GM23338 (cell line): ENCODE results near the gene CORO2A. TPM values are rescaled to one million over a fixed set of nuclear protein-coding genes. Genes with fewer than 3 reads are reported as not detected.

Experiments used
- ATAC-seq: fragments of 200-7000 bp; cut with Tn5 transposase; 3 replicates; pipeline ENCODE4 v1.9.1; 2020
- DNase-seq: peaks from one replicate; pipeline ENCODE4 v3.0.0-alpha.2; 2015; ENCODE audit warnings: low spot score
- H2AFZ ChIP-seq: fragments of 200-600 bp; sonication (generic); 2 replicates; pipeline ENCODE4 v1.8.0; 2016; ENCODE audit warnings: antibody characterized with exemption, mild to moderate bottlenecking, moderate library complexity
- H3F3A ChIP-seq: fragments of 200-600 bp; sonication (generic); replicated peaks from 2 replicates; pipeline ENCODE4 v1.8.0; 2017; ENCODE audit warnings: antibody characterized with exemption, mixed run types, low read depth
- H3K27ac ChIP-seq: fragments of 200-600 bp; sonication (generic); 2 replicates; pipeline ENCODE4 v1.6.1; 2016; ENCODE audit warnings: low read depth
- H3K27me3 ChIP-seq: fragments of 200-600 bp; sonication (generic); 2 replicates; pipeline ENCODE4 v1.8.0; 2016; ENCODE audit warnings: mild to moderate bottlenecking, mixed run types, moderate library complexity; ENCODE audit not compliant: insufficient read depth
- H3K36me3 ChIP-seq: fragments of 200-600 bp; sonication (generic); 2 replicates; pipeline ENCODE4 v1.8.0; 2016; ENCODE audit warnings: mild to moderate bottlenecking; ENCODE audit not compliant: insufficient read depth
- H3K4me1 ChIP-seq: fragments of 200-600 bp; sonication (generic); 2 replicates; pipeline ENCODE4 v1.8.0; 2016; ENCODE audit warnings: mild to moderate bottlenecking, moderate library complexity; ENCODE audit not compliant: insufficient read depth
- H3K4me2 ChIP-seq: fragments of 200-600 bp; sonication (generic); 2 replicates; pipeline ENCODE4 v1.7.1; 2017; ENCODE audit warnings: mixed run types
- H3K4me3 ChIP-seq: fragments of 200-600 bp; sonication (generic); 2 replicates; pipeline ENCODE4 v1.6.1; 2016; ENCODE audit warnings: mixed run types
- H3K79me2 ChIP-seq: fragments of 200-600 bp; sonication (generic); replicated peaks from 2 replicates; pipeline ENCODE4 v1.8.0; 2017; ENCODE audit warnings: mild to moderate bottlenecking; ENCODE audit not compliant: insufficient read depth
- H3K9me2 ChIP-seq: fragments of 200-600 bp; sonication (generic); 2 replicates; pipeline ENCODE4 v1.8.0; 2017; ENCODE audit not compliant: insufficient read depth
- H4K20me1 ChIP-seq: fragments of 200-600 bp; sonication (generic); replicated peaks from 2 replicates; pipeline ENCODE4 v1.8.0; 2017; ENCODE audit warnings: mild to moderate bottlenecking; ENCODE audit not compliant: insufficient read depth
- H3K27ac Mint-ChIP-seq: 2 replicates; pipeline ENCODE4 v1.8.0; 2020; ENCODE audit warnings: inconsistent platforms, mild to moderate bottlenecking, moderate library complexity, mixed read lengths
- H3K27me3 Mint-ChIP-seq: 3 replicates; pipeline ENCODE4 v1.8.0; 2022; ENCODE audit warnings: low read depth, mild to moderate bottlenecking, moderate library complexity, mixed read lengths, inconsistent platforms; ENCODE audit not compliant: insufficient read depth, poor library complexity
- H3K36me3 Mint-ChIP-seq: 3 replicates; pipeline ENCODE4 v1.8.0; 2021; ENCODE audit warnings: low read depth, mild to moderate bottlenecking, inconsistent platforms, moderate library complexity, mixed read lengths
- H3K4me1 Mint-ChIP-seq: 3 replicates; pipeline ENCODE4 v1.8.0; 2020; ENCODE audit warnings: mild to moderate bottlenecking, inconsistent platforms, mixed read lengths
- H3K4me3 Mint-ChIP-seq: 3 replicates; pipeline ENCODE4 v1.8.0; 2021; ENCODE audit warnings: moderate library complexity, mild to moderate bottlenecking, inconsistent platforms, mixed read lengths
- H3K9me3 Mint-ChIP-seq: 3 replicates; pipeline ENCODE4 v1.8.0; 2020; ENCODE audit warnings: moderate library complexity, mild to moderate bottlenecking, inconsistent platforms, mixed read lengths
- CREB1 ChIP-seq: fragments of 250-450 bp; sonication (Bioruptor Pico); IDR thresholded peaks from 2 replicates; pipeline ENCODE4 v1.5.0; 2020; ENCODE audit warnings: low read depth, mild to moderate bottlenecking, moderate library complexity
- CTCF ChIP-seq, 2 experiments: fragments of 200-600 bp in 1 of 2; sonication (generic) in 1 of 2; conservative IDR thresholded peaks; 2 replicates each; pipeline versions ENCODE4 v1.5.1 to v1.6.1; 2016 to 2017; ENCODE audit warnings: antibody characterized with exemption in 2 of 2, low read depth in 2 of 2, mild to moderate bottlenecking in 2 of 2, moderate library complexity in 1 of 2
- ETS1 ChIP-seq: IDR thresholded peaks from 2 replicates; pipeline ENCODE4 v1.6.1; 2016; ENCODE audit warnings: antibody characterized with exemption
- EZH2 ChIP-seq: fragments of 200-600 bp; sonication (generic); IDR thresholded peaks from one replicate; pipeline ENCODE4 v1.8.0; 2017; ENCODE audit warnings: antibody characterized with exemption, mild to moderate bottlenecking, low read depth; ENCODE audit not compliant: unreplicated experiment
- JUNB ChIP-seq: IDR thresholded peaks from one replicate; pipeline ENCODE4 v1.6.1; 2016; ENCODE audit warnings: antibody characterized with exemption; ENCODE audit not compliant: unreplicated experiment
- NANOG ChIP-seq: IDR thresholded peaks from 2 replicates; pipeline ENCODE4 v1.6.1; 2016; ENCODE audit warnings: antibody characterized with exemption, borderline replicate concordance
- POLR2AphosphoS5 ChIP-seq: IDR thresholded peaks from 2 replicates; pipeline ENCODE4 v1.6.1; 2016; ENCODE audit warnings: antibody characterized with exemption, low read depth
- REST ChIP-seq: IDR thresholded peaks from one replicate; pipeline ENCODE4 v1.6.1; 2018; ENCODE audit warnings: antibody characterized with exemption; ENCODE audit not compliant: unreplicated experiment
- ZNF114 ChIP-seq: fragments of 250-450 bp; sonication (Bioruptor Pico); IDR thresholded peaks from 2 replicates; pipeline ENCODE4 v1.5.0; 2020; ENCODE audit warnings: mild to moderate bottlenecking, moderate library complexity
- ZNF331 ChIP-seq: fragments of 250-450 bp; sonication (Bioruptor Pico); IDR thresholded peaks from 2 replicates; pipeline ENCODE4 v1.5.0; 2020; ENCODE audit warnings: low read depth, mild to moderate bottlenecking, moderate library complexity
- polyA plus RNA-seq: library from polyadenylated mRNA; unstranded; fragments of >200 nt; fragmentation: Nextera tagmentation; extraction: Ambion mirVana; gene quantifications from 2 replicates; pipeline ENCODE4 v1.2.1, GENCODE V29; 2016
- total RNA-seq: library from RNA; depleted of rRNA; stranded (reverse); fragments of >200 nt; shearing (Covaris generic); gene quantifications from 2 replicates; pipeline ENCODE4 v1.2.3, GENCODE V29; 2014

Gene CORO2A
- total and polyA plus RNA-seq, 2 experiments from 2014 or later: 12.9 to 27.6 TPM

- TF ChIP-seq REST: no peak
- TF ChIP-seq EZH2: no peak
- no peak for TF ChIP-seq ZNF114
- TF ChIP-seq ETS1: no peak
- TF ChIP-seq JUNB: no peak
- no peak for TF ChIP-seq CTCF (conservative IDR thresholded peaks at IDR 0.05; ENCODE audit: low read depth in 2 of 2)
- no peak for TF ChIP-seq ZNF331 (CRISPR knock-in tag)
- no peak for TF ChIP-seq NANOG
These were observed 72.0 kb downstream of the CORO2A start (continued) for GRCh38 chr9:98120476-98120875.

GRCh38 chr9:98118640-98119601, 73.5 kb downstream of the CORO2A start, which contains the start of gene TRIM14:
Gene TRIM14 (minus strand): TSS chr9:98119222. CDS start chr9:98119188, 34 bp downstream.
- peak; percentile 89 for ATAC-seq
- peaks cover 6% of the 10 kb centered on the region; the same call in 1 of the 2 replicates for H3F3A ChIP-seq
- Mint-ChIP-seq H3K4me1 (peaks cover 8% of the 10 kb centered on the region), H3K9me3 (peaks cover 2% of the 10 kb centered on the region; the same call in 1 of the 3 replicates), H3K27ac (no peak within 1 kb of the TSS), H3K27me3 (peaks cover 16% of the 10 kb centered on the region), H3K36me3 (no peaks in the 10 kb centered on the region; the same call in 2 of the 3 replicates), H3K4me3 (peak within 1 kb of the TSS; percentile 69)
- H3K9me2 ChIP-seq: no peaks in the 10 kb centered on the region
- H3K79me2 ChIP-seq: no peaks in the 10 kb centered on the region
- H3K4me1 ChIP-seq: no peaks in the 10 kb centered on the region; the same call in 1 of the 2 replicates
- DNase-seq: peak; percentile 84
- no peak within 1 kb of the TSS for H3K27ac ChIP-seq
- peak within 1 kb of the TSS; percentile 88 for H2AFZ ChIP-seq
- H3K4me2 ChIP-seq: peak within 1 kb of the TSS; percentile 68
- TF ChIP-seq CREB1 (0 out of 2 replicates have a peak, but pooled peaks have one; percentile 3), ZNF114 (no peak), NANOG (no peak), POLR2AphosphoS5 (peak; percentile 55), CTCF (conservative IDR thresholded peaks at IDR 0.05; ENCODE audit: low read depth in 2 of 2) (peak in 1 of 2 experiments; percentile 52; a peak in 2 of 4 replicates), EZH2 (no peak), ZNF331 (CRISPR knock-in tag) (no peak)
- peak within 1 kb of the TSS; percentile 52 for H3K4me3 ChIP-seq
- no peaks in the 10 kb centered on the region; the same call in 1 of the 2 replicates for H4K20me1 ChIP-seq
- no peaks in the 10 kb centered on the region for H3K36me3 ChIP-seq
- H3K27me3 ChIP-seq: no peaks in the 10 kb centered on the region
